ENCODE results near the gene DDX6. TPM values are rescaled to one million over a fixed set of nuclear protein-coding genes. Genes with fewer than 3 reads are reported as not detected.
A peak's percentile ranks its signal among the peaks of the same experiment; 100 is the strongest.

Gene DDX6
- total RNA-seq, 4 donors from 2014 or later, result 56.1 to 117 (median 86.8) TPM

DNA sequence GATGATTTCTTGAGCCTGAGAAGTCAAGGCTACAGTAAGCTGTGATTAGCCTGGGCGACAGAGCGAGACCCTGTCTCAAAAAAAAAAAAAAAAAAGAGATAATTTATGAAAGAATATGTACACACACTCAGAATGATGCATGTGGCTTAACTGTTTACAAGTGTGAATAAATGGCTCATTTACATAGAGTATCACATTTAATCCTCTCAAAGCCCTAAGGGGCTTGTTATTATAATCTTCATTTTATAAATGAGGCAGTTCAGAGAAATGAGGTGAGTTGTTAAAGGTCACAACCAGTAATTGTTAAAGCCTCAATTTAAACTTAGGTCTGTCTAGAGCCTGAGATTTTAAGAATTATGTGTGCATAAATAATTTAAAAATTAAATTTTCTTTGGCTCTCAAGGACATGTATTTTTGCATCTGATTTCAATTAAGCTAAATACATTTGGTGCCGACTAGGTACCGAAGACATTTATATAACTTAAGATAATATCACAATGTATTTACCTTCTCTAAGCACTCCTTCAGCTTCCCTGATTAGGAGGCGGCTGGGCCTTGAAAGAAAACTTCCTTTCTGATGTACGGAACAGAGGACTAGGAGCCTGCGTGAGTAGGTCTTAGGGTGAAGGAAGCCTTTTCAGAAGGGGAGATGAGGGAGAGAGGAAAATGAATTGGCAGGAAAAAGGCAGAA lies 28.5 kb upstream of the DDX6 start:
- Histone ChIP-seq H3K9me3 (no peaks in the 10 kb centered on the region), H3K4me3 (no peak overlapping the region), H3K27ac (peak overlapping the region; percentile 70 to 86 (median 77)), H3K4me1 (peaks cover 7 to 20% (median 9%) of the 10 kb centered on the region in 4 donors), H3K27me3 (no peaks in the 10 kb centered on the region), H3K36me3 (no peaks in the 10 kb centered on the region)
- no peak for DNase-seq
- intact Hi-C loops (cut with DNase I; ENCODE audit: low total_unique reads), result no loop called here
- TF ChIP-seq POLR2AphosphoS5 (IDR thresholded peaks at IDR 0.05), result no peak
- TF ChIP-seq, protein P1, sequence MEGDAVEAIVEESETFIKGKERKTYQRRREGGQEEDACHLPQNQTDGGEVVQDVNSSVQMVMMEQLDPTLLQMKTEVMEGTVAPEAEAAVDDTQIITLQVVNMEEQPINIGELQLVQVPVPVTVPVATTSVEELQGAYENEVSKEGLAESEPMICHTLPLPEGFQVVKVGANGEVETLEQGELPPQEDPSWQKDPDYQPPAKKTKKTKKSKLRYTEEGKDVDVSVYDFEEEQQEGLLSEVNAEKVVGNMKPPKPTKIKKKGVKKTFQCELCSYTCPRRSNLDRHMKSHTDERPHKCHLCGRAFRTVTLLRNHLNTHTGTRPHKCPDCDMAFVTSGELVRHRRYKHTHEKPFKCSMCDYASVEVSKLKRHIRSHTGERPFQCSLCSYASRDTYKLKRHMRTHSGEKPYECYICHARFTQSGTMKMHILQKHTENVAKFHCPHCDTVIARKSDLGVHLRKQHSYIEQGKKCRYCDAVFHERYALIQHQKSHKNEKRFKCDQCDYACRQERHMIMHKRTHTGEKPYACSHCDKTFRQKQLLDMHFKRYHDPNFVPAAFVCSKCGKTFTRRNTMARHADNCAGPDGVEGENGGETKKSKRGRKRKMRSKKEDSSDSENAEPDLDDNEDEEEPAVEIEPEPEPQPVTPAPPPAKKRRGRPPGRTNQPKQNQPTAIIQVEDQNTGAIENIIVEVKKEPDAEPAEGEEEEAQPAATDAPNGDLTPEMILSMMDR (IDR thresholded peaks at IDR 0.05), result no peak
- TF ChIP-seq EP300 (IDR thresholded peaks at IDR 0.05; ENCODE audit: low read depth), result no peak
- no peak for TF ChIP-seq POLR2A (IDR thresholded peaks at IDR 0.05)
- in situ Hi-C loops (cut with MboI; ENCODE audit: low pct_ligation_motif_present in 1 of 4, low pct_unique_long_range_greater_than_20kb in 1 of 4, low sequenced_read_pairs in 3 of 4), result no loop called here
- 79 to 88% methylated on average over 3 to 7 of the region's 7 CpGs for WGBS, 2 donors (ENCODE audit: low coverage in 1 of 2)

- intact Hi-C loops (cut with DNase I; ENCODE audit: low total_unique reads) (no loop called here), in situ Hi-C loops (cut with MboI; ENCODE audit: low pct_ligation_motif_present in 1 of 4, low pct_unique_long_range_greater_than_20kb in 1 of 4, low sequenced_read_pairs in 3 of 4) (no loop called here)
- Histone ChIP-seq H3K27ac (no peak overlapping the region), H3K9me3 (no peaks in the 10 kb centered on the region), H3K36me3 (no peaks in the 10 kb centered on the region), H3K4me1 (peaks cover 7 to 20% (median 9%) of the 10 kb centered on the region in 4 donors), H3K27me3 (no peaks in the 10 kb centered on the region), H3K4me3 (no peak overlapping the region)
- WGBS, 2 donors (ENCODE audit: low coverage in 1 of 2), result 75 to 97% methylated on average over 1 to 4 of the region's 4 CpGs
- no peak for TF ChIP-seq POLR2AphosphoS5 (IDR thresholded peaks at IDR 0.05)
- TF ChIP-seq, protein P1 (IDR thresholded peaks at IDR 0.05), result no peak
- no peak for TF ChIP-seq EP300 (IDR thresholded peaks at IDR 0.05; ENCODE audit: low read depth)
- TF ChIP-seq POLR2A (IDR thresholded peaks at IDR 0.05), result no peak
- DNase-seq, result no peak
Measured at GRCh38 chr11:118818130-118818529, 27.2 kb upstream of the DDX6 start.

- no peak overlapping the region for H3K27ac ChIP-seq
- H3K4me3 ChIP-seq, result no peak overlapping the region
- H3K27me3 ChIP-seq, result no peaks in the 10 kb centered on the region
- in situ Hi-C loops (cut with MboI; ENCODE audit: low pct_ligation_motif_present in 1 of 4, low pct_unique_long_range_greater_than_20kb in 1 of 4, low sequenced_read_pairs in 3 of 4), result no loop called here
- H3K36me3 ChIP-seq, result no peaks in the 10 kb centered on the region
- DNase-seq, result no peak
- intact Hi-C loops (cut with DNase I; ENCODE audit: low total_unique reads), result no loop called here
- no peaks in the 10 kb centered on the region for H3K9me3 ChIP-seq
- 20 to 35% methylated on average over 1 of the region's 1 CpG for WGBS, 2 donors (ENCODE audit: low coverage in 1 of 2)
- TF ChIP-seq POLR2A (IDR thresholded peaks at IDR 0.05) (no peak), POLR2AphosphoS5 (IDR thresholded peaks at IDR 0.05) (no peak), EP300 (IDR thresholded peaks at IDR 0.05; ENCODE audit: low read depth) (no peak)
- TF ChIP-seq, protein P1 (IDR thresholded peaks at IDR 0.05), result no peak
- no peaks in the 10 kb centered on the region for H3K4me1 ChIP-seq
Measured at GRCh38 chr11:118813551-118813950, 22.6 kb upstream of the DDX6 start.

DNA sequence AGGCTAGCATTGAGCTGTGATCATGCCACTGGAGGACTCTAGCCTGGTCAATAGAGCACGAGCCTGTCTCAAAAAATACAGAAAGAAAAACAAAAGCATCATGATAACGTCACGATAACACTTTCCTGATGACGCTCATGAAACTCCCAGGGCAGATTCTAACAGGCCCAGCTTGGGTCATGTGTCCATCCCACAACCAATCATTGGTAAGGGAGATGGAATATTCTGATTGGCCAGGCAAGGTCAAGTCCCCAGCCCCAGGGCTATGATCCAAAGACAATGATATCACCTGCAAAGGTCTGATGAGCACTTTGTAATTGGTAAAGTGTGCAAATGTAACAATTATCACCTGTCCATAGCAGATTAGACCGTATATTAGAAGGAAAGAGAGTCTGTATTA lies 21.5 kb upstream of the DDX6 start:
- in situ Hi-C loops (cut with MboI; ENCODE audit: low pct_ligation_motif_present in 1 of 4, low pct_unique_long_range_greater_than_20kb in 1 of 4, low sequenced_read_pairs in 3 of 4), result no loop called here
- H3K27ac ChIP-seq, result no peak overlapping the region

More for the DNA sequence above, 21.5 kb upstream of the DDX6 start:
- Histone ChIP-seq H3K27me3 (no peaks in the 10 kb centered on the region), H3K9me3 (no peaks in the 10 kb centered on the region), H3K36me3 (no peaks in the 10 kb centered on the region), H3K4me3 (no peak overlapping the region), H3K4me1 (no peaks in the 10 kb centered on the region)
- no peak for TF ChIP-seq POLR2AphosphoS5 (IDR thresholded peaks at IDR 0.05)
- TF ChIP-seq POLR2A (IDR thresholded peaks at IDR 0.05), result no peak
- TF ChIP-seq, protein P1 (IDR thresholded peaks at IDR 0.05), result no peak
- no peak for TF ChIP-seq EP300 (IDR thresholded peaks at IDR 0.05; ENCODE audit: low read depth)
- no peak for DNase-seq
- WGBS, 2 donors (ENCODE audit: low coverage in 1 of 2), result 41 to 100% methylated on average over 1 to 4 of the region's 5 CpGs
- intact Hi-C loops (cut with DNase I; ENCODE audit: low total_unique reads), result no loop called here
